H1 (cell line): ENCODE measurements around the gene KCNMA1. TPM values are rescaled to one million over a fixed set of nuclear protein-coding genes. Genes with fewer than 3 reads are reported as not detected.

Experiments
- CTCF ChIA-PET: fragments of 300-600 bp; sonication (Branson Sonifier 250); formaldehyde crosslinking; loops from one replicate; lab custom pipeline; 2021; ENCODE audit not compliant: partially characterized antibody; lab: Charles Lee
- POLR2A ChIA-PET: fragments of 300-600 bp; sonication (Branson Sonifier 250); formaldehyde crosslinking; loops from one replicate; lab custom pipeline; 2021; ENCODE audit warnings: inconsistent platforms; ENCODE audit not compliant: partially characterized antibody; lab: Charles Lee
- DNase-seq, 2 experiments: peaks; one replicate each; pipeline versions ENCODE4 v3.0.0 to v3.0.0-alpha.2; 2010 to 2022; ENCODE audit warnings: low spot score in 2 of 2, low read depth in 1 of 2, mixed read lengths in 1 of 2
- FAIRE-seq: peaks from 2 replicates; lab custom pipeline; 2011; peaks lifted over from hg19 to GRCh38; lab: Jason Lieb, UNC
- H2AFZ ChIP-seq: 2 replicates; pipeline ENCODE4 v1.8.1; 2012; ENCODE audit warnings: low read length, inconsistent platforms
- H2AK5ac ChIP-seq: 2 replicates; pipeline ENCODE4 v1.6.1; 2013; ENCODE audit warnings: low read depth, low read length
- H2BK120ac ChIP-seq: replicated peaks from 2 replicates; pipeline ENCODE3; 2013; ENCODE audit warnings: low read depth, low read length, inconsistent platforms
- H2BK12ac ChIP-seq: 2 replicates; pipeline ENCODE4 v1.6.1; 2013; ENCODE audit warnings: low read depth, low read length
- H2BK15ac ChIP-seq: 2 replicates; pipeline ENCODE4 v1.6.1; 2013; ENCODE audit warnings: low read length
- H2BK20ac ChIP-seq: 2 replicates; pipeline ENCODE4 v1.6.1; 2013; ENCODE audit warnings: low read length
- H2BK5ac ChIP-seq: 2 replicates; pipeline ENCODE4 v1.6.1; 2013; ENCODE audit warnings: low read depth, low read length
- H3K14ac ChIP-seq: 2 replicates; pipeline ENCODE4 v1.6.1; 2013; ENCODE audit warnings: inconsistent platforms; ENCODE audit not compliant: insufficient read length
- H3K18ac ChIP-seq: 2 replicates; pipeline ENCODE4 v1.6.1; 2013; ENCODE audit warnings: low read length; ENCODE audit errors: extremely low read depth
- H3K23ac ChIP-seq: 2 replicates; pipeline ENCODE4 v1.6.1; 2013; ENCODE audit warnings: inconsistent platforms; ENCODE audit not compliant: insufficient read length
- H3K23me2 ChIP-seq: 2 replicates; pipeline ENCODE4 v1.6.1; 2013; ENCODE audit warnings: low read depth, low read length
- H3K27ac ChIP-seq: 2 replicates; pipeline ENCODE4 v1.6.1; 2011; ENCODE audit warnings: low read depth, low read length, inconsistent platforms
- H3K27me3 ChIP-seq, 4 experiments: replicated peaks in 1 of 4; 1 replicate in 1 of 4; 2 replicates in 3 of 4; pipeline versions ENCODE4 v1.6.1 to v1.8.1; 2011 to 2013; ENCODE audit warnings: low read length in 3 of 4, mild to moderate bottlenecking in 3 of 4, inconsistent platforms in 2 of 4, mixed read lengths in 2 of 4, moderate library complexity in 1 of 4; ENCODE audit not compliant: control insufficient read depth in 3 of 4, insufficient read depth in 3 of 4; ENCODE audit errors: extremely low read depth in 1 of 4
- H3K36me3 ChIP-seq, 4 experiments: 2 replicates each; pipeline versions ENCODE4 v1.6.1 to v1.8.1; 2011 to 2013; ENCODE audit warnings: mild to moderate bottlenecking in 4 of 4, low read length in 3 of 4, moderate library complexity in 2 of 4, control low read depth in 1 of 4, inconsistent platforms in 1 of 4; ENCODE audit not compliant: insufficient read depth in 4 of 4, control insufficient read depth in 2 of 4
- H3K4ac ChIP-seq: replicated peaks from 2 replicates; pipeline ENCODE3; 2013; ENCODE audit warnings: low read length, low read depth, mixed read lengths, inconsistent platforms; ENCODE audit not compliant: insufficient read length
- H3K4me1 ChIP-seq, 4 experiments: replicated peaks in 1 of 4; 1 replicate in 1 of 4; 2 replicates in 3 of 4; pipeline versions ENCODE4 v1.6.1 to v1.8.1; 2011 to 2013; ENCODE audit warnings: low read length in 3 of 4, inconsistent platforms in 2 of 4, mixed read lengths in 1 of 4; ENCODE audit not compliant: insufficient read depth in 4 of 4, control insufficient read depth in 3 of 4
- H3K4me2 ChIP-seq, 2 experiments: 2 replicates each; pipeline versions ENCODE4 v1.6.1 to v1.8.1; 2011 to 2013; ENCODE audit warnings: low read depth in 2 of 2, low read length in 2 of 2, control low read depth in 1 of 2, inconsistent platforms in 1 of 2, mild to moderate bottlenecking in 1 of 2; ENCODE audit not compliant: insufficient read depth in 1 of 2
- H3K4me3 ChIP-seq, 4 experiments: fragments of 200-600, 300-600 bp in 1 of 4; sonication (generic), shearing (Covaris generic), sonication (Bioruptor Twin) in 1 of 4; 2 replicates each; pipeline versions ENCODE4 v1.5.1 to v1.8.1; 2011 to 2016; ENCODE audit warnings: low read length in 4 of 4, low read depth in 3 of 4, control low read depth in 2 of 4, inconsistent platforms in 2 of 4, mild to moderate bottlenecking in 2 of 4, mixed read lengths in 1 of 4, moderate library complexity in 1 of 4; ENCODE audit not compliant: insufficient read depth in 2 of 4; ENCODE audit errors: extremely low read depth in 1 of 4
- H3K56ac ChIP-seq: replicated peaks from 2 replicates; pipeline ENCODE3; 2013; ENCODE audit warnings: low read depth, mild to moderate bottlenecking, mixed read lengths, low read length, inconsistent platforms; ENCODE audit not compliant: insufficient read length
- H3K79me1 ChIP-seq: 2 replicates; pipeline ENCODE4 v1.6.1; 2013; ENCODE audit warnings: low read depth, low read length, control low read depth
- H3K79me2 ChIP-seq, 2 experiments: 2 replicates each; pipeline versions ENCODE4 v1.6.1 to v1.8.1; 2012 to 2013; ENCODE audit warnings: low read length in 2 of 2, mild to moderate bottlenecking in 2 of 2, inconsistent platforms in 1 of 2; ENCODE audit not compliant: insufficient read depth in 2 of 2, control insufficient read depth in 1 of 2
- H3K9ac ChIP-seq, 4 experiments: replicated peaks in 1 of 4; 1 replicate in 1 of 4; 2 replicates in 3 of 4; pipeline versions ENCODE4 v1.6.1 to v1.8.1; 2011 to 2013; ENCODE audit warnings: low read depth in 3 of 4, low read length in 3 of 4, control low read depth in 2 of 4, mild to moderate bottlenecking in 2 of 4, moderate library complexity in 2 of 4, inconsistent platforms in 1 of 4; ENCODE audit errors: extremely low read depth in 1 of 4
- H3K9me3 ChIP-seq, 2 experiments: 2 replicates each; pipeline versions ENCODE4 v1.6.1 to v1.8.1; 2012 to 2013; ENCODE audit warnings: mild to moderate bottlenecking in 2 of 2, moderate library complexity in 2 of 2, control low read depth in 1 of 2, inconsistent platforms in 1 of 2, low read depth in 1 of 2, low read length in 1 of 2, mixed read lengths in 1 of 2; ENCODE audit not compliant: insufficient read depth in 2 of 2
- H4K20me1 ChIP-seq, 2 experiments: replicated peaks in 1 of 2; 2 replicates each; pipeline versions ENCODE3 to v1.8.1; 2011 to 2013; ENCODE audit warnings: inconsistent platforms in 2 of 2, low read length in 2 of 2, mild to moderate bottlenecking in 1 of 2; ENCODE audit not compliant: insufficient read depth in 2 of 2, control insufficient read depth in 1 of 2
- H4K5ac ChIP-seq: 2 replicates; pipeline ENCODE4 v1.6.1; 2013; ENCODE audit warnings: low read length, low read depth, mixed read lengths, inconsistent platforms; ENCODE audit not compliant: insufficient read length
- H4K8ac ChIP-seq: 2 replicates; pipeline ENCODE4 v1.8.0; 2013; ENCODE audit warnings: mild to moderate bottlenecking, moderate library complexity, low read length, inconsistent platforms; ENCODE audit not compliant: insufficient read depth; ENCODE audit errors: extremely low read depth
- H4K91ac ChIP-seq: replicated peaks from 2 replicates; pipeline ENCODE3; 2013; ENCODE audit warnings: low read length, mixed read lengths, inconsistent platforms; ENCODE audit not compliant: insufficient read length
- ASH2L ChIP-seq: fragments of 200-600, 300-600 bp; sonication (generic); IDR thresholded peaks from one replicate; pipeline ENCODE4 v1.7.1; 2017; ENCODE audit warnings: low read length
- POLR2AphosphoS5 ChIP-seq: IDR thresholded peaks from 2 replicates; pipeline ENCODE4 v1.6.1; 2011; ENCODE audit warnings: low read depth, low read length
- TAF1 ChIP-seq: IDR thresholded peaks from 2 replicates; pipeline ENCODE4 v1.6.1; 2011; ENCODE audit warnings: mild to moderate bottlenecking, low read depth, low read length
- WGBS, 2 experiments: shearing (Covaris generic) in 1 of 2; methylation state at CpG; one replicate each; pipeline versions ENCODE4 v1.1.6 to v1.1.7; 2013 to 2015; ENCODE audit warnings: low lambda C conversion rate in 2 of 2, mixed read lengths in 2 of 2, inconsistent platforms in 1 of 2, low coverage in 1 of 2, missing lambda C conversion rate in 1 of 2; ENCODE audit not compliant: insufficient replicate concordance in 2 of 2, insufficient coverage in 1 of 2, insufficient read length in 1 of 2; ENCODE audit errors: extremely low coverage in 1 of 2, missing lambda C conversion rate in 1 of 2; 5-methylcytosine and 5-hydroxymethylcytosine counted together
- polyA plus RNA-seq, 7 experiments: library from polyadenylated mRNA; depleted of rRNA in 3 of 7; stranded (reverse) in 5 of 7; unstranded in 2 of 7; fragments of >200 nt in 5 of 7; fragments of 200-250 nt in 2 of 7; gene quantifications; 1 replicate in 5 of 7; 2 replicates in 1 of 7; 4 replicates in 1 of 7; pipeline versions ENCODE4 v1.2.1 to v1.2.3, GENCODE V29; 2011 to 2013; ENCODE audit warnings: missing spikeins in 2 of 7, mixed read lengths in 2 of 7
- total RNA-seq: library from RNA; stranded (reverse); fragmentation: NEBNext Ultra II Directional; extraction: Animal tissue kit (Norgen Biotek cat#: 25700); gene quantifications from 2 replicates; pipeline ENCODE4 v1.2.1, GENCODE V29; 2021

The KCNMA1 gene
- total and polyA plus RNA-seq, 2 of the 8 experiments (the other 6 are each of a cell fraction or from before 2014, with no cell fraction given): 10.2 to 11.1 TPM

DNA sequence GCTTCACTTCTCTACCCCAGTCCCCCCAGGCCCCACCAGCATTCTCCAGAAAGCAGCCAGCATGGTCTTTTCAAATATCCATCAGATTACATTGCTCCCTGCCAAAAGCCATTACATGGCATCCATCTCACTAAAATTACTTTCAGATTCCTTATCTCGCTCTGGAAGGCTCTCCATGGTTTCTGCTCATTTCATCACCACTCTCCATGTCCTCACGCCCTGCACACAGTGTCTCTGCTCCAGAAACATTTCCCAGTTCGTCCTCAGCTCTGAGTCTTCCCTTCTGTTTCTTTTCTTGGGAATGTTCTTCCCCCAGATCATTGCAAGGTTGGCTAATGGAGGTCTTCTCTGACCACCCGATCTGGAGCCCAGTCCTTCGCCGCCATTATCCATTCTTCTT, 499.1 kb downstream of the KCNMA1 start:
- TF ChIP-seq POLR2AphosphoS5: no peak
- no peak for TF ChIP-seq ASH2L
- TF ChIP-seq TAF1: no peak
- Histone ChIP-seq H3K23ac (no peak overlapping the region), H4K8ac (no peak overlapping the region), H3K36me3 (no peaks in the 10 kb centered on the region), H2BK20ac (no peak overlapping the region), H2BK5ac (no peak overlapping the region), H3K56ac (no peak overlapping the region), H3K79me2 (no peaks in the 10 kb centered on the region), H2AFZ (no peak overlapping the region), H3K79me1 (no peaks in the 10 kb centered on the region), H4K20me1 (no peaks in the 10 kb centered on the region), H3K4me3 (no peak overlapping the region), H3K9me3 (no peaks in the 10 kb centered on the region), H3K9ac (no peak overlapping the region), H3K27ac (no peak overlapping the region), H3K18ac (no peak overlapping the region), H3K27me3 (no peaks in the 10 kb centered on the region; a peak in 1 of 7 replicates), H3K23me2 (no peaks in the 10 kb centered on the region), H3K4me2 (no peak overlapping the region), H4K5ac (no peak overlapping the region), H3K4ac (no peak overlapping the region), H2BK12ac (no peak overlapping the region), H2BK15ac (no peak overlapping the region), H3K4me1 (no peaks in the 10 kb centered on the region), H3K14ac (no peak overlapping the region), H4K91ac (no peak overlapping the region), H2AK5ac (no peak overlapping the region), H2BK120ac (no peak overlapping the region)
- FAIRE-seq (no peak), DNase-seq (no peak)
- ChIA-PET CTCF (interaction anchor here (0.7 kb wide), 1 partner anchor 101 kb away, joined by 3 read pairs; no protein-coding TSS in a partner anchor), POLR2A (no interaction called here)
- 88% methylated on average over 6 of the region's 6 CpGs; no CpG with 5 or more reads in 1 of the 2 experiments for WGBS, 2 experiments
